CD4-positive, alpha-beta T cell treated with Interleukin-4 for 1 hour (primary cell): Measurements from ENCODE around the gene RIPOR3.
"Not testable (repeated sequence)": the region's sequence is repeated elsewhere in the genome, so short reads cannot be mapped to it uniquely, and the experiment has no call there.

ENCODE experiments used
- DNase-seq, 2 donors: peaks; one replicate each; pipeline ENCODE4 v3.0.0-alpha.2; 2020 to 2022

The RIPOR3 gene

GRCh38 chr20:50651676-50652075 lies 39.7 kb downstream of the RIPOR3 start:
- DNase-seq: no peak

GRCh38 chr20:50649590-50649989 lies 41.8 kb downstream of the RIPOR3 start:
- DNase-seq: no peak

GRCh38 chr20:50648651-50649050 lies 42.7 kb downstream of the RIPOR3 start:
- DNase-seq: no peak

GRCh38 chr20:50646483-50646996 lies 44.8 kb downstream of the RIPOR3 start:
- DNase-seq: no peak

GRCh38 chr20:50645253-50646068 lies 45.9 kb downstream of the RIPOR3 start:
- DNase-seq: no peak

- no peak for DNase-seq
These were observed 49.0 kb downstream of the RIPOR3 start for GRCh38 chr20:50642288-50642803.

GRCh38 chr20:50641625-50642287 lies 49.6 kb downstream of the RIPOR3 start:
- DNase-seq: not testable (repeated sequence)

- not testable (repeated sequence) for DNase-seq
These were observed 51.2 kb downstream of the RIPOR3 start for GRCh38 chr20:50639971-50640711.

GRCh38 chr20:50638015-50638847 lies 53.1 kb downstream of the RIPOR3 start:
- not testable (repeated sequence) for DNase-seq

- no peak for DNase-seq
These were observed 54.5 kb downstream of the RIPOR3 start for GRCh38 chr20:50636601-50637540.

- DNase-seq: peak; percentile 28 to 35
These were observed 55.4 kb downstream of the RIPOR3 start for GRCh38 chr20:50635676-50636600.

GRCh38 chr20:50635014-50635557 lies 56.3 kb downstream of the RIPOR3 start:
- no peak for DNase-seq

- no peak for DNase-seq
These were observed 57.2 kb downstream of the RIPOR3 start for GRCh38 chr20:50634191-50634590.

GRCh38 chr20:50633361-50633760 lies 58.0 kb downstream of the RIPOR3 start:
- no peak for DNase-seq

GRCh38 chr20:50632701-50633100 lies 58.6 kb downstream of the RIPOR3 start:
- no peak for DNase-seq

GRCh38 chr20:50632236-50632635 lies 59.1 kb downstream of the RIPOR3 start:
- no peak for DNase-seq

GRCh38 chr20:50630578-50631263 lies 60.6 kb downstream of the RIPOR3 start:
- DNase-seq: no peak

GRCh38 chr20:50629670-50630045 lies 61.7 kb downstream of the RIPOR3 start:
- no peak for DNase-seq
